Measurements from ENCODE around the gene MAP3K13.

The MAP3K13 gene

DNA sequence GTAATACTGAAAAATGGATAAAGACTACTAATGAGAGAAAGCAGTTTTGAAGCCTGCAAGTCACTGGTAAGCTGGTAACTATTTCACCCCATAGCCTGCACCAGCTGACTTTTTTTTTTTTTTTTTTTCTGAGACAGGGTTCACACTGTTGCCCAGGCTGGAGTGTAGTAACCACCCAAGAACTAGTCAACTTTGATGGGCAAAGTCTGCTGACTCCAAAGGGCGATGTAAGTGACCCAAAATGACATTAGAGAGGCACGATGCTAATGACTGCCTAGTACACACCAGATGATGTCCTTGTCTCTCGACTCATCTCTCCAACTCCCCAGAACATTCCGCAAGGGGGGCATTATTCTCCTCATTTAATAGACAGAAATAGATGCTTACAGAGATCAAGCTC lies 148.8 kb downstream of the MAP3K13 start:
- TF ChIP-seq, protein P1, sequence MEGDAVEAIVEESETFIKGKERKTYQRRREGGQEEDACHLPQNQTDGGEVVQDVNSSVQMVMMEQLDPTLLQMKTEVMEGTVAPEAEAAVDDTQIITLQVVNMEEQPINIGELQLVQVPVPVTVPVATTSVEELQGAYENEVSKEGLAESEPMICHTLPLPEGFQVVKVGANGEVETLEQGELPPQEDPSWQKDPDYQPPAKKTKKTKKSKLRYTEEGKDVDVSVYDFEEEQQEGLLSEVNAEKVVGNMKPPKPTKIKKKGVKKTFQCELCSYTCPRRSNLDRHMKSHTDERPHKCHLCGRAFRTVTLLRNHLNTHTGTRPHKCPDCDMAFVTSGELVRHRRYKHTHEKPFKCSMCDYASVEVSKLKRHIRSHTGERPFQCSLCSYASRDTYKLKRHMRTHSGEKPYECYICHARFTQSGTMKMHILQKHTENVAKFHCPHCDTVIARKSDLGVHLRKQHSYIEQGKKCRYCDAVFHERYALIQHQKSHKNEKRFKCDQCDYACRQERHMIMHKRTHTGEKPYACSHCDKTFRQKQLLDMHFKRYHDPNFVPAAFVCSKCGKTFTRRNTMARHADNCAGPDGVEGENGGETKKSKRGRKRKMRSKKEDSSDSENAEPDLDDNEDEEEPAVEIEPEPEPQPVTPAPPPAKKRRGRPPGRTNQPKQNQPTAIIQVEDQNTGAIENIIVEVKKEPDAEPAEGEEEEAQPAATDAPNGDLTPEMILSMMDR (IDR thresholded peaks at IDR 0.05; ENCODE audit: low read depth, low read length) = no peak
- Histone ChIP-seq H2AFZ (ENCODE audit: low read depth, low read length) (no peak overlapping the region), H4K20me1 (ENCODE audit: insufficient read depth, low read length) (no peaks in the 10 kb centered on the region)

DNA sequence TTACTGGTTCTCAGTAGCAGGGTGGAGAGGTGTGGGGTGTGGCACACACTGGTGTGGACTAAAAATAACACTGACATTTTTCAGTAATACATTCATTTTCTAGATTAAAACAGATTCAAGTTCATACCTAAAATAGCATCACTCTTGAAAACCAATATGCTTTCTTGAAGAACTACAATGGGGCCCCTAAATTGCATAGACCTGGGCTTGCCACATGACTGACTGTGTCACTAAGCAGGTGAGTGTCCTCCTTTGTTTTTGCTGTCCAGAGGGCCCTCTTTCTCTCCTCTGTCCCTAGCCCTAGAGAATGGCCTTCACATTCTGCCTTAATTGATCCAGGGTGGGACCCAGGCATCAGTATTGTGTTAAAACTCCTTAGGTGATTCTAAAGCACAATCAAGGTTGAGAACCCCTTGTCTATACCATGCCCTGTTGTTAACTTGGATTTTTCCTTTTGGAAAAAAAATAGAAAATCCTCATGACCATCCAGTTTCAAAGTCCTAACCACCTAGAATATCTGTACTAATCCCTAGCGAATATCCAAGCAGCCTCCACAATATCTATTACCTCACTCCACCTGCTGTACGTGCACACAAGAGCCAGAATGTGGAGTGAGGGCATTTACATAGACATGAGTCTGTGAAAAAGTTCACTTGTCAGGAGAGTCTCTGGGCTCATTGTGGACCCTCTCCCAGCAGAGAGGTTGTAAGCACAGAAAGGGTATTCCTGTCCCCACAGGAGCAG lies 154.6 kb downstream of the MAP3K13 start:
- Histone ChIP-seq H3K36me3 (replicated peaks; ENCODE audit: low read depth, low read length) (no peaks in the 10 kb centered on the region), H3K4me3 (ENCODE audit: low read length) (no peak overlapping the region), H3K27ac (ENCODE audit: low read length) (no peak overlapping the region), H2AFZ (ENCODE audit: low read depth, low read length) (no peak overlapping the region), H3K4me2 (ENCODE audit: low read length) (no peak overlapping the region), H3K4me1 (ENCODE audit: low read length) (no peaks in the 10 kb centered on the region), H3K27me3 (ENCODE audit: low read depth, low read length) (peaks cover 21% of the 10 kb centered on the region), H4K20me1 (ENCODE audit: insufficient read depth, low read length) (no peaks in the 10 kb centered on the region), H3K9ac (ENCODE audit: low read length) (no peak overlapping the region), H3K9me3 (ENCODE audit: insufficient read depth, low read length) (no peaks in the 10 kb centered on the region), H3K79me2 (ENCODE audit: low read length) (no peaks in the 10 kb centered on the region)
- no peak for TF ChIP-seq EZH2phosphoT487 (IDR thresholded peaks at IDR 0.05; ENCODE audit: low read depth)
- TF ChIP-seq, protein P1 (IDR thresholded peaks at IDR 0.05; ENCODE audit: low read depth, low read length) = no peak

More for the DNA sequence above, 148.8 kb downstream of the MAP3K13 start:
- Histone ChIP-seq H3K9ac (ENCODE audit: low read length) (no peak overlapping the region), H3K27ac (ENCODE audit: low read length) (no peak overlapping the region), H3K4me3 (ENCODE audit: low read length) (no peak overlapping the region), H3K9me3 (ENCODE audit: insufficient read depth, low read length) (no peaks in the 10 kb centered on the region), H3K4me2 (ENCODE audit: low read length) (no peak overlapping the region), H3K36me3 (replicated peaks; ENCODE audit: low read depth, low read length) (no peaks in the 10 kb centered on the region), H3K79me2 (ENCODE audit: low read length) (no peaks in the 10 kb centered on the region), H3K4me1 (ENCODE audit: low read length) (no peaks in the 10 kb centered on the region), H3K27me3 (ENCODE audit: low read depth, low read length) (peaks cover 12% of the 10 kb centered on the region; the same call in 1 of the 2 replicates)

- TF ChIP-seq, protein P1 (IDR thresholded peaks at IDR 0.05; ENCODE audit: low read depth, low read length) = no peak
- no peak for TF ChIP-seq EZH2phosphoT487 (IDR thresholded peaks at IDR 0.05; ENCODE audit: low read depth)
- no peaks in the 10 kb centered on the region for H3K4me1 ChIP-seq (ENCODE audit: low read length)
- H3K36me3 ChIP-seq (replicated peaks; ENCODE audit: low read depth, low read length) = no peaks in the 10 kb centered on the region
- no peaks in the 10 kb centered on the region for H3K79me2 ChIP-seq (ENCODE audit: low read length)
- H3K9ac ChIP-seq (ENCODE audit: low read length) = no peak overlapping the region
- H3K9me3 ChIP-seq (ENCODE audit: insufficient read depth, low read length) = no peaks in the 10 kb centered on the region
- H3K27me3 ChIP-seq (ENCODE audit: low read depth, low read length) = peaks cover 18% of the 10 kb centered on the region
- no peaks in the 10 kb centered on the region for H4K20me1 ChIP-seq (ENCODE audit: insufficient read depth, low read length)
- no peak overlapping the region for H3K4me2 ChIP-seq (ENCODE audit: low read length)
- no peak overlapping the region for H3K27ac ChIP-seq (ENCODE audit: low read length)
- H2AFZ ChIP-seq (ENCODE audit: low read depth, low read length) = no peak overlapping the region
- H3K4me3 ChIP-seq (ENCODE audit: low read length) = no peak overlapping the region
Observed at GRCh38 chr3:185519021-185519420, 156.1 kb downstream of the MAP3K13 start.

- Histone ChIP-seq H3K4me2 (ENCODE audit: low read length) (no peak overlapping the region), H4K20me1 (ENCODE audit: insufficient read depth, low read length) (no peaks in the 10 kb centered on the region), H3K27me3 (ENCODE audit: low read depth, low read length) (peaks cover 9% of the 10 kb centered on the region; the same call in 1 of the 2 replicates), H2AFZ (ENCODE audit: low read depth, low read length) (no peak overlapping the region), H3K79me2 (ENCODE audit: low read length) (no peaks in the 10 kb centered on the region), H3K4me1 (ENCODE audit: low read length) (no peaks in the 10 kb centered on the region), H3K27ac (ENCODE audit: low read length) (no peak overlapping the region), H3K4me3 (ENCODE audit: low read length) (no peak overlapping the region), H3K36me3 (replicated peaks; ENCODE audit: low read depth, low read length) (no peaks in the 10 kb centered on the region), H3K9me3 (ENCODE audit: insufficient read depth, low read length) (no peaks in the 10 kb centered on the region), H3K9ac (ENCODE audit: low read length) (no peak overlapping the region)
- TF ChIP-seq, protein P1 (IDR thresholded peaks at IDR 0.05; ENCODE audit: low read depth, low read length) = no peak
- no peak for TF ChIP-seq EZH2phosphoT487 (IDR thresholded peaks at IDR 0.05; ENCODE audit: low read depth)
Observed at GRCh38 chr3:185521349-185522138, 158.6 kb downstream of the MAP3K13 start.
